Activated T-helper 17 cell treated with anti-CD3 and anti-CD28 coated beads, Interleukin-2, amount 50 U/mL, for 72 hours (primary cell): ENCODE results near the gene EBLN2. TPM values are rescaled to one million over a fixed set of nuclear protein-coding genes. Genes with fewer than 3 reads are reported as not detected.

Source experiments
- ATAC-seq: fragments of 150-1000 bp; cut with Tn5 transposase; replicated peaks from 2 replicates; pipeline ENCODE4 v1.10.0; 2021; ENCODE audit warnings: mild to moderate bottlenecking, moderate library complexity
- H3K27ac Mint-ChIP-seq: one replicate; pipeline ENCODE4 v1.8.0; 2022; ENCODE audit warnings: mixed read lengths
- H3K27me3 Mint-ChIP-seq: one replicate; pipeline ENCODE4 v1.8.0; 2022; ENCODE audit warnings: mixed read lengths
- H3K36me3 Mint-ChIP-seq: one replicate; pipeline ENCODE4 v1.8.0; 2022; ENCODE audit warnings: low read depth, mild to moderate bottlenecking, mixed read lengths
- H3K4me1 Mint-ChIP-seq: one replicate; pipeline ENCODE4 v1.8.0; 2022; ENCODE audit warnings: mixed read lengths
- H3K4me3 Mint-ChIP-seq: one replicate; pipeline ENCODE4 v1.8.0; 2022; ENCODE audit warnings: mild to moderate bottlenecking, mixed read lengths
- H3K9me3 Mint-ChIP-seq: one replicate; pipeline ENCODE4 v1.8.0; 2022; ENCODE audit warnings: mixed read lengths
- total RNA-seq, 2 donors: library from RNA; stranded (reverse); gene quantifications; one replicate each; pipeline ENCODE4 v1.2.3, GENCODE V29; 2022

Gene EBLN2
- total RNA-seq, 2 donors from 2014 or later: 8.2 to 9.8 TPM

GRCh38 chr3:73107676-73108187 is 46.3 kb downstream of the EBLN2 start:
- peaks cover 11% of the 10 kb centered on the region for H3K27me3 Mint-ChIP-seq
- no peaks in the 10 kb centered on the region for H3K9me3 Mint-ChIP-seq
- no peak overlapping the region for H3K4me3 Mint-ChIP-seq
- H3K36me3 Mint-ChIP-seq: no peaks in the 10 kb centered on the region
- H3K4me1 Mint-ChIP-seq: no peaks in the 10 kb centered on the region
- no peak for ATAC-seq
- H3K27ac Mint-ChIP-seq: no peak overlapping the region

GRCh38 chr3:73108750-73109149 is 47.3 kb downstream of the EBLN2 start:
- H3K36me3 Mint-ChIP-seq: no peaks in the 10 kb centered on the region
- ATAC-seq: no peak
- H3K4me3 Mint-ChIP-seq: no peak overlapping the region
- H3K9me3 Mint-ChIP-seq: no peaks in the 10 kb centered on the region
- H3K27ac Mint-ChIP-seq: no peak overlapping the region
- H3K27me3 Mint-ChIP-seq: peaks cover 11% of the 10 kb centered on the region
- H3K4me1 Mint-ChIP-seq: no peaks in the 10 kb centered on the region

- Mint-ChIP-seq H3K36me3 (no peaks in the 10 kb centered on the region), H3K9me3 (no peaks in the 10 kb centered on the region), H3K4me1 (no peaks in the 10 kb centered on the region), H3K27me3 (peaks cover 15% of the 10 kb centered on the region), H3K4me3 (no peak overlapping the region), H3K27ac (no peak overlapping the region)
- no peak for ATAC-seq
Observed at GRCh38 chr3:73110530-73110929, 49.1 kb downstream of the EBLN2 start.

Other genes with a start within 250 kb of the EBLN2 start
- gene SHQ1, start 213.2 kb upstream of the EBLN2 start, total RNA-seq: 10 to 100 TPM; 23.2 to 38.1 TPM
- not detected for gene GXYLT2, start 173.6 kb upstream of the EBLN2 start, total RNA-seq
- gene PPP4R2, start 64.8 kb upstream of the EBLN2 start, total RNA-seq: 10 to 100 TPM; 87.8 to 95.0 TPM